ENCODE results near the gene IGSF5. TPM values are rescaled to one million over a fixed set of nuclear protein-coding genes. Genes with fewer than 3 reads are reported as not detected.

Gene IGSF5
- total and polyA plus RNA-seq, 9 of the 15 experiments (the other 6 are each of a cell fraction or from before 2014, with no cell fraction given), result not detected

DNA sequence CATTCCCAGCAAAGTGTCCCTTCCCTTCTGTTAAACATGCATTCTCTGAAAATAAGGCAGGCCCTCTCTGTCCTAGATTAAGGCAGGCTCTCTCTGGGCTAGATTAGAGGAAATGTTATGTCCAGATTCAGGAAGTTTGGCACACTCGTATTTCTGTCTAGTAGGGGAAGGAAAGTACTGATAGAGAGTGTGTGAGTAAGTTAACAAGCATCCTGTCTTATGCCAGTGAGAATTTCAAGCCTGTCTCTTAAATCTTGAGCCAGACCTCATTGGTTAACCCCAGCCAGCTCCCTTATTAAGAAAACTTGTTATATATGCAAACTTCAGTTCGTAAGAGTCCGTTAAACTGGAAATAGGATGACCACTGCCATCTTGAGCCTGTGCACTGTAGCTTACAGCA lies 31.6 kb downstream of the IGSF5 start (continued):
- TF ChIP-seq RBM39 (optimal IDR thresholded peaks at IDR 0.05; ENCODE audit: low read depth, low read length) (no peak), COPS2 (conservative IDR thresholded peaks at IDR 0.05) (no peak)

- 0% methylated on average over 3 of the region's 3 CpGs for WGBS (ENCODE audit: insufficient coverage, low coverage, missing lambda C conversion rate)
- FAIRE-seq (no peak), ATAC-seq (no peak), DNase-seq (ENCODE audit: extremely low read depth in 1 of 4, low spot score in 3 of 4) (no peak)
- Histone ChIP-seq H3K27ac (ENCODE audit: extremely low read depth, low read depth, low read length) (no peak overlapping the region), H3K4me2 (ENCODE audit: insufficient read depth, low read length) (no peak overlapping the region), H3K9me3 (replicated peaks; ENCODE audit: control insufficient read depth, insufficient read depth, low read depth, low read length) (no peaks in the 10 kb centered on the region), H3K79me2 (ENCODE audit: control insufficient read depth, insufficient read depth, low read length) (no peaks in the 10 kb centered on the region), H4K20me1 (replicated peaks; ENCODE audit: control insufficient read depth, insufficient read depth, low read length) (no peaks in the 10 kb centered on the region), H3K9me1 (ENCODE audit: control insufficient read depth, insufficient read depth, low read length) (no peaks in the 10 kb centered on the region), H3K4me3 (no peak overlapping the region), H3K36me3 (ENCODE audit: control insufficient read depth, insufficient read depth, low read length) (no peaks in the 10 kb centered on the region), H3K4me1 (replicated peaks in 1 of 2; ENCODE audit: control insufficient read depth in 2 of 2, insufficient read depth in 2 of 2, low read length in 2 of 2) (no peaks in the 10 kb centered on the region), H2AFZ (ENCODE audit: low read depth, low read length) (no peak overlapping the region), H3K9ac (ENCODE audit: insufficient read depth in 1 of 2, low read depth in 2 of 2, low read length in 2 of 2) (no peak overlapping the region), H3K27me3 (ENCODE audit: control insufficient read depth in 2 of 2, insufficient read depth in 2 of 2, low read length in 2 of 2) (no peaks in the 10 kb centered on the region)
- no TSS peak for BruUV-seq (replicated peaks)
- intact Hi-C loops (cut with micrococcal nuclease), result loop anchor here (10.0 kb wide), 1 partner anchor 113 kb away; no protein-coding TSS in a partner anchor
- CTCF ChIA-PET (ENCODE audit: low intra/inter-chr PET ratio), result no interaction called here
- in situ Hi-C loops (cut with MboI), result no loop called here
- POLR2A ChIA-PET, result no interaction called here
- TF ChIP-seq, protein P1, sequence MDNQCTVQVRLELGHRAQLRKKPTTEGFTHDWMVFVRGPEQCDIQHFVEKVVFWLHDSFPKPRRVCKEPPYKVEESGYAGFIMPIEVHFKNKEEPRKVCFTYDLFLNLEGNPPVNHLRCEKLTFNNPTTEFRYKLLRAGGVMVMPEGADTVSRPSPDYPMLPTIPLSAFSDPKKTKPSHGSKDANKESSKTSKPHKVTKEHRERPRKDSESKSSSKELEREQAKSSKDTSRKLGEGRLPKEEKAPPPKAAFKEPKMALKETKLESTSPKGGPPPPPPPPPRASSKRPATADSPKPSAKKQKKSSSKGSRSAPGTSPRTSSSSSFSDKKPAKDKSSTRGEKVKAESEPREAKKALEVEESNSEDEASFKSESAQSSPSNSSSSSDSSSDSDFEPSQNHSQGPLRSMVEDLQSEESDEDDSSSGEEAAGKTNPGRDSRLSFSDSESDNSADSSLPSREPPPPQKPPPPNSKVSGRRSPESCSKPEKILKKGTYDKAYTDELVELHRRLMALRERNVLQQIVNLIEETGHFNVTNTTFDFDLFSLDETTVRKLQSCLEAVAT (IDR thresholded peaks at IDR 0.05), result no peak
- TF ChIP-seq NCOR1 (IDR thresholded peaks at IDR 0.05), result no peak
- TF ChIP-seq TARDBP (IDR thresholded peaks at IDR 0.05), result no peak
- TF ChIP-seq TEAD1 (CRISPR knock-in tag; IDR thresholded peaks at IDR 0.05), result no peak
- TF ChIP-seq EHMT2 (IDR thresholded peaks at IDR 0.05), result no peak
- no peak for TF ChIP-seq XRCC3 (IDR thresholded peaks at IDR 0.05)
- TF ChIP-seq ZBTB40 (IDR thresholded peaks at IDR 0.05), result no peak
- TF ChIP-seq ZBTB40 (CRISPR knock-in tag; IDR thresholded peaks at IDR 0.05), result no peak
- TF ChIP-seq SOX6 (IDR thresholded peaks at IDR 0.05), result no peak
- TF ChIP-seq ZNF766 (CRISPR knock-in tag; conservative IDR thresholded peaks at IDR 0.05), result no peak
- no peak for TF ChIP-seq FOXK1 (CRISPR knock-in tag; IDR thresholded peaks at IDR 0.05; ENCODE audit: borderline replicate concordance)
- no peak for TF ChIP-seq ZNF75A (CRISPR knock-in tag; IDR thresholded peaks at IDR 0.05)
Observed at GRCh38 chr21:39781331-39781730, 36.3 kb downstream of the IGSF5 start.
